HepG2 (cell line): ENCODE measurements around the gene WFDC1. TPM values are rescaled to one million over a fixed set of nuclear protein-coding genes. Genes with fewer than 3 reads are reported as not detected.
A peak's percentile ranks its signal among the peaks of the same experiment; 100 is the strongest.

Experiments used
- ATRX ChIP-seq: sonication (generic); formaldehyde crosslinking; IDR thresholded peaks from 2 replicates; pipeline ENCODE4 v1.4.0; 2020; ENCODE audit warnings: missing genetic modification reagents, borderline replicate concordance
- FOXP1 ChIP-seq, 2 experiments: fragments of 450-650 bp in 1 of 2; IDR thresholded peaks; 2 replicates each; pipeline ENCODE4 v1.6.1; 2017 to 2018; ENCODE audit warnings: antibody characterized with exemption in 1 of 2
- KDM5A ChIP-seq: fragments of 200-600 bp; sonication (generic); IDR thresholded peaks from 2 replicates; pipeline ENCODE4 v1.7.0; 2018; ENCODE audit warnings: antibody characterized with exemption, mild to moderate bottlenecking, low read length, borderline replicate concordance
- KLF12 ChIP-seq: sonication (generic); formaldehyde crosslinking; IDR thresholded peaks from 2 replicates; pipeline ENCODE4 v1.4.0; 2020; ENCODE audit warnings: missing genetic modification reagents, borderline replicate concordance
- KLF6 ChIP-seq: IDR thresholded peaks from 2 replicates; pipeline ENCODE4 v1.8.0; 2016; ENCODE audit warnings: missing biosample characterization, missing genetic modification reagents
- MIER2 ChIP-seq: IDR thresholded peaks from 2 replicates; pipeline ENCODE4 v1.6.1; 2016; ENCODE audit warnings: missing biosample characterization, missing genetic modification reagents
- NFE2L2 ChIP-seq: fragments of 150-350 bp; IDR thresholded peaks from 2 replicates; pipeline ENCODE4 v1.6.1; 2014; ENCODE audit warnings: low read length
- PHF20 ChIP-seq: sonication (generic); formaldehyde crosslinking; IDR thresholded peaks from 2 replicates; pipeline ENCODE4 v1.5.0; 2020; ENCODE audit warnings: mild to moderate bottlenecking, missing genetic modification reagents
- TCF12 ChIP-seq, 2 experiments: fragments of 450-650 bp in 1 of 2; sonication (generic) in 1 of 2; formaldehyde crosslinking in 1 of 2; IDR thresholded peaks; 2 replicates each; pipeline versions ENCODE4 v1.6.1 to v1.8.0; 2017 to 2022; ENCODE audit warnings: antibody characterized with exemption in 1 of 2, mild to moderate bottlenecking in 1 of 2, missing genetic modification reagents in 1 of 2, moderate library complexity in 1 of 2
- THYN1 ChIP-seq: sonication (generic); formaldehyde crosslinking; IDR thresholded peaks from 2 replicates; pipeline ENCODE4 v1.8.1; 2023; ENCODE audit warnings: low read depth, mild to moderate bottlenecking, moderate library complexity, missing genetic modification reagents, borderline replicate concordance
- XBP1 ChIP-seq: sonication (generic); formaldehyde crosslinking; IDR thresholded peaks from 2 replicates; pipeline ENCODE4 v1.5.0; 2020; ENCODE audit warnings: missing genetic modification reagents
- ZFP37 ChIP-seq: sonication (generic); formaldehyde crosslinking; IDR thresholded peaks from 2 replicates; pipeline ENCODE4 v1.4.0; 2020; ENCODE audit warnings: missing genetic modification reagents, borderline replicate concordance
- ZKSCAN5 ChIP-seq: sonication (generic); formaldehyde crosslinking; IDR thresholded peaks from 2 replicates; pipeline ENCODE4 v1.5.1; 2020; ENCODE audit warnings: mild to moderate bottlenecking, missing genetic modification reagents
- ZNF264 ChIP-seq: sonication (generic); formaldehyde crosslinking; IDR thresholded peaks from 2 replicates; pipeline ENCODE4 v1.4.0; 2020; ENCODE audit warnings: missing genetic modification reagents
- ZNF296 ChIP-seq: sonication (generic); formaldehyde crosslinking; conservative IDR thresholded peaks from 2 replicates; pipeline ENCODE4 v1.5.0; 2020; ENCODE audit warnings: mild to moderate bottlenecking, missing genetic modification reagents
- ZNF432 ChIP-seq: sonication (generic); formaldehyde crosslinking; IDR thresholded peaks from 2 replicates; pipeline ENCODE4 v1.5.0; 2020; ENCODE audit warnings: missing genetic modification reagents, mild to moderate bottlenecking, borderline replicate concordance
- ZNF674 ChIP-seq: sonication (generic); formaldehyde crosslinking; IDR thresholded peaks from 2 replicates; pipeline ENCODE4 v1.5.0; 2020; ENCODE audit warnings: low read depth, mild to moderate bottlenecking, missing genetic modification reagents
- ZSCAN29 ChIP-seq: sonication (generic); formaldehyde crosslinking; conservative IDR thresholded peaks from 2 replicates; pipeline ENCODE4 v1.4.0; 2020; ENCODE audit warnings: mild to moderate bottlenecking, missing genetic modification reagents
- polyA plus RNA-seq, 8 experiments: library from polyadenylated mRNA; depleted of rRNA in 3 of 8; stranded (reverse) in 7 of 8; unstranded in 1 of 8; fragments of >200 nt; fragmentation: Illumina TruSeq in 4 of 8; extraction: Trizol in 4 of 8; gene quantifications; 2 replicates each; pipeline versions ENCODE4 v1.2.1 to v1.2.3, GENCODE V29; 2011 to 2016; ENCODE audit warnings: low read depth in 4 of 8, missing spikeins in 1 of 8, mixed read lengths in 1 of 8; ENCODE audit not compliant: insufficient read depth in 1 of 8
- total RNA-seq, 5 experiments: library from RNA; depleted of rRNA; stranded (reverse); fragments of >200 nt; fragmentation: Illumina TruSeq; extraction: Trizol; gene quantifications; 2 replicates each; pipeline ENCODE4 v1.2.3, GENCODE V29; 2016; ENCODE audit warnings: low read depth in 1 of 5
- TF ChIP-seq, protein P1 (sequence below): sonication (generic); formaldehyde crosslinking; IDR thresholded peaks from 2 replicates; pipeline ENCODE4 v1.4.0; 2020; ENCODE audit warnings: missing genetic modification reagents, borderline replicate concordance
- TF ChIP-seq, protein P2 (sequence below): sonication (generic); formaldehyde crosslinking; IDR thresholded peaks from 2 replicates; pipeline ENCODE4 v1.4.0; 2020; ENCODE audit warnings: mild to moderate bottlenecking, low read depth, missing genetic modification reagents
- TF ChIP-seq, protein P3 (sequence below): sonication (generic); formaldehyde crosslinking; conservative IDR thresholded peaks from 2 replicates; pipeline ENCODE4 v1.4.0; 2020; ENCODE audit warnings: missing genetic modification reagents
- TF ChIP-seq, protein P4 (sequence below): conservative IDR thresholded peaks from 2 replicates; pipeline ENCODE4 v1.6.1; 2018; ENCODE audit warnings: missing genetic modification reagents
- TF ChIP-seq, protein P5 (sequence below): sonication (generic); formaldehyde crosslinking; IDR thresholded peaks from 2 replicates; pipeline ENCODE4 v1.4.0; 2020; ENCODE audit warnings: missing genetic modification reagents, borderline replicate concordance

Gene WFDC1
- total and polyA plus RNA-seq, 2 of the 13 experiments (the other 11 are each of a cell fraction or from before 2014, with no cell fraction given) = not detected

DNA sequence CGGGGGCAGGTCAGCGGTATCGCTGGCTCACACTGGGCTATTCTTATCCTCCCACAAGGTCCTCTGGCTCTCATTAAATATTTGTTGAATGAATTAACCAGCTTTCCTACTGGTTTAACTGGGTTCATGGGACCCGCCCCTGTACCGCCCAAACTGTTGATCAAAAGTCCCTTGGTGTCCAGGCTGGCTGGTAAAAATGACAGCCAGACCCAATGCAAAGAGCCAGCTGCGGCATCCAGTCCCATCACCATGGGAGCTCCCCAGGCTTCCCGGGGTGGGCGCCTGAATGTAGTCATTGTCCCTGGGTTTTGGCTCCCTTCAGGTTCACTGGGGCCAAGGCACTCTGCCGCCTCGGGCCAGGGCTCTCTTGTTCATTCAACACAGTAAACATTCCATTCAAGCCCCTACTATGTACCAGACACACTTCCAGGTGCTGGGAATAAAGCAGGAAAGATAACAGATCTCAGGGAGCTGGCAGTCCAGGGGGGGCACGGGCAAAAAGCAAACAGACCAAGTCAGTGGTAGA, 62.0 kb downstream of the WFDC1 start (continued):
- no peak for TF ChIP-seq TCF12 (IDR thresholded peaks at IDR 0.05)
- TF ChIP-seq TCF12 (CRISPR knock-in tag; IDR thresholded peaks at IDR 0.05) = no peak
- TF ChIP-seq PHF20 (CRISPR knock-in tag) = no peak
- TF ChIP-seq ZKSCAN5 (CRISPR knock-in tag) = no peak
- no peak for TF ChIP-seq ZFP37 (CRISPR knock-in tag)
- TF ChIP-seq KDM5A = no peak
- TF ChIP-seq ZSCAN29 = no peak
- no peak for TF ChIP-seq ZNF432 (CRISPR knock-in tag)
- no peak for TF ChIP-seq THYN1 (CRISPR knock-in tag)
- TF ChIP-seq NFE2L2 = no peak
- TF ChIP-seq, protein P1, sequence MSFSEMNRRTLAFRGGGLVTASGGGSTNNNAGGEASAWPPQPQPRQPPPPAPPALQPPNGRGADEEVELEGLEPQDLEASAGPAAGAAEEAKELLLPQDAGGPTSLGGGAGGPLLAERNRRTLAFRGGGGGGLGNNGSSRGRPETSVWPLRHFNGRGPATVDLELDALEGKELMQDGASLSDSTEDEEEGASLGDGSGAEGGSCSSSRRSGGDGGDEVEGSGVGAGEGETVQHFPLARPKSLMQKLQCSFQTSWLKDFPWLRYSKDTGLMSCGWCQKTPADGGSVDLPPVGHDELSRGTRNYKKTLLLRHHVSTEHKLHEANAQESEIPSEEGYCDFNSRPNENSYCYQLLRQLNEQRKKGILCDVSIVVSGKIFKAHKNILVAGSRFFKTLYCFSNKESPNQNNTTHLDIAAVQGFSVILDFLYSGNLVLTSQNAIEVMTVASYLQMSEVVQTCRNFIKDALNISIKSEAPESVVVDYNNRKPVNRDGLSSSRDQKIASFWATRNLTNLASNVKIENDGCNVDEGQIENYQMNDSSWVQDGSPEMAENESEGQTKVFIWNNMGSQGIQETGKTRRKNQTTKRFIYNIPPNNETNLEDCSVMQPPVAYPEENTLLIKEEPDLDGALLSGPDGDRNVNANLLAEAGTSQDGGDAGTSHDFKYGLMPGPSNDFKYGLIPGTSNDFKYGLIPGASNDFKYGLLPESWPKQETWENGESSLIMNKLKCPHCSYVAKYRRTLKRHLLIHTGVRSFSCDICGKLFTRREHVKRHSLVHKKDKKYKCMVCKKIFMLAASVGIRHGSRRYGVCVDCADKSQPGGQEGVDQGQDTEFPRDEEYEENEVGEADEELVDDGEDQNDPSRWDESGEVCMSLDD (CRISPR knock-in tag) = no peak
- TF ChIP-seq, protein P2, sequence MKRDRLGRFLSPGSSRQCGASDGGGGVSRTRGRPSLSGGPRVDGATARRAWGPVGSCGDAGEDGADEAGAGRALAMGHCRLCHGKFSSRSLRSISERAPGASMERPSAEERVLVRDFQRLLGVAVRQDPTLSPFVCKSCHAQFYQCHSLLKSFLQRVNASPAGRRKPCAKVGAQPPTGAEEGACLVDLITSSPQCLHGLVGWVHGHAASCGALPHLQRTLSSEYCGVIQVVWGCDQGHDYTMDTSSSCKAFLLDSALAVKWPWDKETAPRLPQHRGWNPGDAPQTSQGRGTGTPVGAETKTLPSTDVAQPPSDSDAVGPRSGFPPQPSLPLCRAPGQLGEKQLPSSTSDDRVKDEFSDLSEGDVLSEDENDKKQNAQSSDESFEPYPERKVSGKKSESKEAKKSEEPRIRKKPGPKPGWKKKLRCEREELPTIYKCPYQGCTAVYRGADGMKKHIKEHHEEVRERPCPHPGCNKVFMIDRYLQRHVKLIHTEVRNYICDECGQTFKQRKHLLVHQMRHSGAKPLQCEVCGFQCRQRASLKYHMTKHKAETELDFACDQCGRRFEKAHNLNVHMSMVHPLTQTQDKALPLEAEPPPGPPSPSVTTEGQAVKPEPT (CRISPR knock-in tag) = no peak
- no peak for TF ChIP-seq KLF6
- no peak for TF ChIP-seq ATRX (CRISPR knock-in tag)
- TF ChIP-seq, protein P3, sequence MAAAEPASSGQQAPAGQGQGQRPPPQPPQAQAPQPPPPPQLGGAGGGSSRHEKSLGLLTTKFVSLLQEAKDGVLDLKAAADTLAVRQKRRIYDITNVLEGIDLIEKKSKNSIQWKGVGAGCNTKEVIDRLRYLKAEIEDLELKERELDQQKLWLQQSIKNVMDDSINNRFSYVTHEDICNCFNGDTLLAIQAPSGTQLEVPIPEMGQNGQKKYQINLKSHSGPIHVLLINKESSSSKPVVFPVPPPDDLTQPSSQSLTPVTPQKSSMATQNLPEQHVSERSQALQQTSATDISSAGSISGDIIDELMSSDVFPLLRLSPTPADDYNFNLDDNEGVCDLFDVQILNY (CRISPR knock-in tag) = no peak
- TF ChIP-seq XBP1 (CRISPR knock-in tag) = no peak
- no peak for TF ChIP-seq ZNF296 (CRISPR knock-in tag)
- no peak for TF ChIP-seq FOXP1 (IDR thresholded peaks at IDR 0.05)
- TF ChIP-seq FOXP1 (CRISPR knock-in tag; IDR thresholded peaks at IDR 0.05) = 0 out of 2 replicates have a peak, but pooled peaks have one; percentile 22
- no peak for TF ChIP-seq KLF12
- TF ChIP-seq ZNF264 = no peak
- no peak for TF ChIP-seq MIER2 (CRISPR knock-in tag)
- no peak for TF ChIP-seq ZNF674 (CRISPR knock-in tag)
- TF ChIP-seq, protein P4, sequence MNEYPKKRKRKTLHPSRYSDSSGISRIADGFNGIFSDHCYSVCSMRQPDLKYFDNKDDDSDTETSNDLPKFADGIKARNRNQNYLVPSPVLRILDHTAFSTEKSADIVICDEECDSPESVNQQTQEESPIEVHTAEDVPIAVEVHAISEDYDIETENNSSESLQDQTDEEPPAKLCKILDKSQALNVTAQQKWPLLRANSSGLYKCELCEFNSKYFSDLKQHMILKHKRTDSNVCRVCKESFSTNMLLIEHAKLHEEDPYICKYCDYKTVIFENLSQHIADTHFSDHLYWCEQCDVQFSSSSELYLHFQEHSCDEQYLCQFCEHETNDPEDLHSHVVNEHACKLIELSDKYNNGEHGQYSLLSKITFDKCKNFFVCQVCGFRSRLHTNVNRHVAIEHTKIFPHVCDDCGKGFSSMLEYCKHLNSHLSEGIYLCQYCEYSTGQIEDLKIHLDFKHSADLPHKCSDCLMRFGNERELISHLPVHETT (CRISPR knock-in tag) = no peak
- TF ChIP-seq, protein P5, sequence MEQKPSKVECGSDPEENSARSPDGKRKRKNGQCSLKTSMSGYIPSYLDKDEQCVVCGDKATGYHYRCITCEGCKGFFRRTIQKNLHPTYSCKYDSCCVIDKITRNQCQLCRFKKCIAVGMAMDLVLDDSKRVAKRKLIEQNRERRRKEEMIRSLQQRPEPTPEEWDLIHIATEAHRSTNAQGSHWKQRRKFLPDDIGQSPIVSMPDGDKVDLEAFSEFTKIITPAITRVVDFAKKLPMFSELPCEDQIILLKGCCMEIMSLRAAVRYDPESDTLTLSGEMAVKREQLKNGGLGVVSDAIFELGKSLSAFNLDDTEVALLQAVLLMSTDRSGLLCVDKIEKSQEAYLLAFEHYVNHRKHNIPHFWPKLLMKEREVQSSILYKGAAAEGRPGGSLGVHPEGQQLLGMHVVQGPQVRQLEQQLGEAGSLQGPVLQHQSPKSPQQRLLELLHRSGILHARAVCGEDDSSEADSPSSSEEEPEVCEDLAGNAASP (CRISPR knock-in tag) = no peak
